Choroid plexus epithelial cell (primary cell): ENCODE results near the gene KLF13.

Source experiments
- DNase-seq: peaks from one replicate; pipeline ENCODE4 v3.0.0-alpha.2; 2010; ENCODE audit warnings: low read depth
- H3K4me3 ChIP-seq: 2 replicates; pipeline ENCODE4 v1.5.1; 2011; ENCODE audit warnings: low read depth, mild to moderate bottlenecking, control low read depth, low read length, moderate library complexity
- TF ChIP-seq, protein P1 (sequence below): conservative IDR thresholded peaks from 2 replicates; pipeline ENCODE4 v1.5.1; 2011; ENCODE audit warnings: low read depth, mild to moderate bottlenecking, control low read depth, inconsistent platforms, low read length, moderate library complexity

KLF13 gene

DNA sequence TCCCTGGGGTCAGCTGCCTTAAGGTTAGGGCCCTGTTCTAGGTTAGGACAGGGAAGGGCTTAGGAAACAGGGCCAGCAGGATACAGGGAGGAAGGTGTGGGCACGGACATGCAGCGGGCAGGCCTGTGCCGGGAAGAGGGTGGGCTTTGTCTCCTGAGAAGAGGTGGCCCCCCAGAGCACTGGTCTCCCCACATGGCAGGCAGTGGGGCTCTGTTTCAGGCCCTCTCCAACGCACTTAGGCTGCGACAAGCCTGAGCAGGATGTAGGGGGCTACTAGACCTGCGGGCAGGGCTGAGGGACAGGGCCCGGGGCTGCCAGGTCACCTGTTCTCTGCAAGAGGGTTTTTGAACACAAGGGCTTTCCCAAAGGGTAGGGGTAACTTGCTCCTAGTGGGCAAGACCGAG lies 33.5 kb downstream of the KLF13 start:
- TF ChIP-seq, protein P1, sequence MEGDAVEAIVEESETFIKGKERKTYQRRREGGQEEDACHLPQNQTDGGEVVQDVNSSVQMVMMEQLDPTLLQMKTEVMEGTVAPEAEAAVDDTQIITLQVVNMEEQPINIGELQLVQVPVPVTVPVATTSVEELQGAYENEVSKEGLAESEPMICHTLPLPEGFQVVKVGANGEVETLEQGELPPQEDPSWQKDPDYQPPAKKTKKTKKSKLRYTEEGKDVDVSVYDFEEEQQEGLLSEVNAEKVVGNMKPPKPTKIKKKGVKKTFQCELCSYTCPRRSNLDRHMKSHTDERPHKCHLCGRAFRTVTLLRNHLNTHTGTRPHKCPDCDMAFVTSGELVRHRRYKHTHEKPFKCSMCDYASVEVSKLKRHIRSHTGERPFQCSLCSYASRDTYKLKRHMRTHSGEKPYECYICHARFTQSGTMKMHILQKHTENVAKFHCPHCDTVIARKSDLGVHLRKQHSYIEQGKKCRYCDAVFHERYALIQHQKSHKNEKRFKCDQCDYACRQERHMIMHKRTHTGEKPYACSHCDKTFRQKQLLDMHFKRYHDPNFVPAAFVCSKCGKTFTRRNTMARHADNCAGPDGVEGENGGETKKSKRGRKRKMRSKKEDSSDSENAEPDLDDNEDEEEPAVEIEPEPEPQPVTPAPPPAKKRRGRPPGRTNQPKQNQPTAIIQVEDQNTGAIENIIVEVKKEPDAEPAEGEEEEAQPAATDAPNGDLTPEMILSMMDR, result no peak
- DNase-seq, result no peak
- no peak overlapping the region for H3K4me3 ChIP-seq

DNA sequence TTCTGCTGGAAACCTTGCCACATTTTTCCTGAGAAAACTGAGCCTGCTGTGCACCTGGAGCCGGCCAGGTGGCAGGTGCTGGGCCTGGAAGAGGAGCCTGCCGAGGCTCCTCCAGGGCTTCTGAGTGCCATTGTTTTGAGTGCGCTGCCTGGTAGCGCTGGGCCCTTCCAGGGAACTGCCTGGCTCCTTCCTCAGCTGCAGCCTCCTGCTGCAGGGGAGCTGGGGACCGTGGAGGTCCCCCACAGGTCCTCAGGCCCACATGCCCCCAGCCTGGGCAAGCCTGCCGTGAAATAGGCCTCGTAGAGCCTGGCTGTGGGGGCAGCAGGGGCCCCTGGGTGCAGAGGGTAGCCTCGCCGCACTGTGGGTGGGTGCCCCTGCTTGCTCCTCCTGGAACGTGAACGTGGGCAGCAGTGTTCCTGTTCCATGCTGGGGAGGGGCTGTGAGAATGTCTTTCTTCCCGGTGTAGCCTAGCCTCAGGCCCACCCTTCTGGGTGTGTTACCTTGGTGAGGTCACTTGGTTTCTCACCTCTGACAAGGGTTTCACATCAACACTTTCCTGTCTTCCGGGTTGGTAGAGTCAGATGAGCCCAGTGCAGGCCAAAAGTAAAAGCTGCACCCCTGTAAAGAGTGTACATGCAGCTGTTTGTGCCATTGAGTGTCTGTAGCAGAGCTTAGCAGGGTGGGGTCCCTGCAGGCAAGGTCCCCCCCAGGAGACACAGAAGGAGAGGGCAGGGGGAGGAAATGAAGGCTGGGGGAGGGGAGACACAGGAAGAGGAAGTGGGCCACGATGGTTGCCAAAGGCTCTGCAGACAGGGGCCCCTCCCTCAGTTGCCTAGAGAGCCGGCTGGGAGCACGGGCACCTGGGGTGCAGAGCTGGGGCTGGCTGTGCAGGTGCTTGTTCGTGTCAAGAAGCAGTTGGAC lies 34.5 kb downstream of the KLF13 start:
- no peak for DNase-seq
- H3K4me3 ChIP-seq, result no peak overlapping the region
- TF ChIP-seq, protein P1, result no peak

DNA sequence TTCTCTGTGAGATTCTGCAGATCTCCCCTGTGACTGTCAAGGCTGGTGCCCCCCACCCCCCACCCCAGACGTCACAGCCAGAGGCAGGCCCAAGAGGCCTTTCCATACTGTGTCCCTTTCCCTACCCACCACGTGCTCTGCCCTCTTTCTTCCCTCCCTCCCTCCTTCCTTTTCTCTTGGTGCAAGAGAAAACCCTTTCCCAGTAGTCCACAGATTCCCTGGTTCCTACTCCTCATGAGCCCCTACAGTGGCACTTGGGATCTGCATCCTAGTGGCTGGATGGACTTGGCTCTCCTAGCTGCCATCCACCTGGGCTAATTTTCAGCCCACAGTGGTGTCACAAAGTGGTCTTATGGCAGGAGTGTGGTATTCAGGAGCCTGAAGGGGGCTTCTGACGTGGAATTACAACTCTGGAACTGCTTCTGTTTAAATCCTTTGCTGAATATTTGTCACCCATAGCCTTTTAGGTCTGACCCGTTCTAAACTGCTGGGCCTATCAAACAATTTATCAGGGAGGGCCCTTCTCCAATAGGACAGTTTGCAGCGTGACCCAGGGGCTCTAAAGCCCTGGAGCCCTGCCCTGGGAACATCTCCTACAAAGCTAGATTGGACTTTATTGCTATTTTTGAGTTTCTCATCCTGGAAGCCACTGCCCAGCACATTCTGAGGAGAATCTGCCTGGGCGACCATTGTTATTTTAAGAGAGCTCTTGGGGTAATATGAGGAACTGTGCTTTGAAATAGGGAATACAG lies 35.3 kb downstream of the KLF13 start:
- no peak for DNase-seq
- TF ChIP-seq, protein P1, result no peak
- H3K4me3 ChIP-seq, result no peak overlapping the region

DNA sequence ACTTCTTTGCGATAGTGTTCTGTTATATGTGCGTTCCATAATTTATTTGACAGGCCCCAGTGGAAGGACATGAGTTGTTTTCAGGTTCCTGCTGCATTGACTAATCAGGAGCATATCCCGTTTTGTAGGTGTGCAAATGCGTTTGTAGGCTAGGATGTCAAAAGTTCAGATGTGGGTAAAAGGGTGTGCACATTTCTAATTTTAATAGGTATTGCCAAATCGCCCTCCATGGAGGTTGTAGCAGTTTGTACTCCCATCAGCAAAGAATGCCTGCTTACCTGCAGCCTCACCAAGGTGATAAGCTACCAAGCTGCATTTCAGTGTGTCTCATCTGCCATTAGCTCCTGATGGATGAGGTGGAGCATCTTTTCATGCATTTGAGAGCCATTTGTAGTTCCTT lies 36.3 kb downstream of the KLF13 start:
- TF ChIP-seq, protein P1, result no peak
- no peak for DNase-seq
- no peak overlapping the region for H3K4me3 ChIP-seq

DNA sequence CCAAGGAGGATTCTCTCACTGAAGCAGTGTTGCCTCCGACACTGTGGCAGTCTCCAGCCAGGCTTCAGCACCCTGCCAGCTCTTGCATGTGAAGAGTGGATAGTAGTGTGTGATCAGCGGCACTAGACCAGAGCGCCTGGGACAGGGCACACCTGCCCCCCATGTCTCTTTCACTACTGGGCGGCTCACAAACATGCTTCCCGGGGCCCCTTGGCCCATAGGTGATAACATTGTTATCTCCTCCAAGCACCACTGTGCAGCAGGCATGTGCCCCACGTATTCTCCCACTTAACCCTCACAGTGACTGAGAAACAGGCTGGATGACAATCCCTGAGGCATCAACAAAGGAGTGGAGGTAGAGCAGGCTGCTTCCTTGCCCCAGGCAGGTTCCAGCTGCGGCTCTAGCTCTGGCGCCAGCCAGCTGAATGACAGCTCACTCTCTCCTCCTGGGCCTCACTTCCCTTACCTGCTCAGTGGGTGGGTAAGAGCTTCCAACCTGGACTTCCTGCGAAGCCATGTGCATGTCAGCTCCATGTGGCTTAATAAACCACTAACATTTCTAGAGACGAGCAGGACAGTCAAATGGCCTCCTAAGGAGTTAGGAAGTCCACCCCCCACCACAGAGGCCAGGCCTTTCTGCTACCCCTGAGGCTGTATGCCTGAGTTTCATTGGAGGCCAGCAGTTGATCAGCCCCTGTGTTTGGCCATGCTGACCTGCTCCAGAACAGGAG lies 37.8 kb downstream of the KLF13 start:
- H3K4me3 ChIP-seq, result no peak overlapping the region
- DNase-seq, result no peak
- TF ChIP-seq, protein P1, result no peak

DNA sequence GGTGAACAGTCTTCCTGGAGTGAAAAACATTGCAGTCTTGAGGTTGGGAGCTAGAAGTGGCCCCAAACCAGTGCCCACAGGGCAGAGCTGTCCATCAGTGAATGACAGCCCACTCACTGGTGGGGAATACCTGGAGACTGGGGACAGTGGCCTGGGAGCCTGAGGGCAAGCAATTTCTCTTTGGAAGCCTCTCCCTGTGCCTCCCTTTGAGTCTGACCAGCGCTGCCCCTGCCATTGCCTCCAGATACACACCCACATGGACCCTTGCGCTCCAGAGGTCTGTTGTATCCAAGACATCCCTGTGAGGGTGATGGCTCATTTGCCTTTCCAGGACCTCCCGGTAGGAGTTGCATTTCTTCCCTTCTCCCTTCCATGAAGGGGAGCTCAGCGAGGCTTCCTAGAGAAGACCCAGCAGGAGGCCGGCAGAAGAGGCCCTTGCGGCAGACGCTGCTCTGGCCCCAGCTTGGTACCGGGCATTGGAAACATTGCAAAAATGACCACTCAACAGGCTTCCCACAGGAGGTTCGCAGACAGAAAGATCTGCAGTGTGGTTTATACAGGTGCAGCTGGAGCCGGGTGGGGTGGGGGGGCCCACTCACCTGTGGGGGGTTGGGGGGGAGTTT lies 38.5 kb downstream of the KLF13 start:
- TF ChIP-seq, protein P1, result no peak
- H3K4me3 ChIP-seq, result no peak overlapping the region
- peak; percentile 41 for DNase-seq
